ELF-1 (cell line): ENCODE data around the gene UBE2K.
"Not testable (repeated sequence)": the region's sequence is repeated elsewhere in the genome, so short reads cannot be mapped to it uniquely, and the experiment has no call there.

Experiments
- DNase-seq: peaks from one replicate; pipeline ENCODE4 v3.0.0-alpha.2; 2016; ENCODE audit warnings: low read depth, low spot score

The UBE2K gene

GRCh38 chr4:39729557-39729956 is 31.6 kb downstream of the UBE2K start:
- DNase-seq = no peak

GRCh38 chr4:39730072-39730471 is 32.1 kb downstream of the UBE2K start:
- DNase-seq = no peak

- DNase-seq = no peak
These were observed 34.0 kb downstream of the UBE2K start for GRCh38 chr4:39731908-39732307.

GRCh38 chr4:39732728-39733127 is 34.8 kb downstream of the UBE2K start:
- DNase-seq = no peak

- not testable (repeated sequence) for DNase-seq
These were observed 41.7 kb downstream of the UBE2K start for GRCh38 chr4:39739591-39739990.

GRCh38 chr4:39741401-39741800 is 43.5 kb downstream of the UBE2K start:
- no peak for DNase-seq

- DNase-seq = no peak
These were observed 48.0 kb downstream of the UBE2K start for GRCh38 chr4:39745920-39746319.

- no peak for DNase-seq
These were observed 52.3 kb downstream of the UBE2K start for GRCh38 chr4:39750216-39750615.

- DNase-seq = no peak
These were observed 56.4 kb downstream of the UBE2K start for GRCh38 chr4:39754309-39754708.

- DNase-seq = no peak
These were observed 58.2 kb downstream of the UBE2K start for GRCh38 chr4:39756159-39756558.

GRCh38 chr4:39758176-39758575 is 60.2 kb downstream of the UBE2K start:
- DNase-seq = no peak

GRCh38 chr4:39759569-39759968 is 61.6 kb downstream of the UBE2K start:
- no peak for DNase-seq

GRCh38 chr4:39761005-39761667 is 63.2 kb downstream of the UBE2K start:
- no peak for DNase-seq

GRCh38 chr4:39763714-39764572 is 66.0 kb downstream of the UBE2K start:
- no peak for DNase-seq

- DNase-seq = no peak
These were observed 72.1 kb downstream of the UBE2K start for GRCh38 chr4:39770005-39770404.

GRCh38 chr4:39770471-39770870 is 72.5 kb downstream of the UBE2K start:
- no peak for DNase-seq

GRCh38 chr4:39770969-39771724 is 73.2 kb downstream of the UBE2K start:
- DNase-seq = peak; percentile 18

GRCh38 chr4:39781988-39782387 is 84.1 kb downstream of the UBE2K start:
- not testable (repeated sequence) for DNase-seq

GRCh38 chr4:39785083-39785482 is 87.1 kb downstream of the UBE2K start:
- no peak for DNase-seq

GRCh38 chr4:39786838-39787237 is 88.9 kb downstream of the UBE2K start:
- DNase-seq = no peak

- no peak for DNase-seq
These were observed 94.2 kb downstream of the UBE2K start for GRCh38 chr4:39792128-39792527.

GRCh38 chr4:39792529-39792928 is 94.6 kb downstream of the UBE2K start:
- DNase-seq = no peak
